T-cell (primary cell): Measurements from ENCODE around the gene TMC2. TPM values are rescaled to one million over a fixed set of nuclear protein-coding genes. Genes with fewer than 3 reads are reported as not detected.

Experiments
- ATAC-seq, 4 experiments: fragments of 200-7000 bp in 3 of 4; fragments of 150-1000 bp in 1 of 4; cut with Tn5 transposase; replicated peaks in 1 of 4; 1 replicate in 3 of 4; 2 replicates in 1 of 4; pipeline ENCODE4 v1.10.0; 2021; ENCODE audit warnings: moderate library complexity in 3 of 4, mild to moderate bottlenecking in 2 of 4, moderate number of reproducible peaks in 1 of 4
- CTCF ChIA-PET, 2 donors: fragments of 300-600 bp; sonication (Branson Sonifier 250); formaldehyde crosslinking; loops; one replicate each; lab custom pipeline; 2022; ENCODE audit warnings: antibody characterized with exemption in 2 of 2; lab: Charles Lee
- POLR2A ChIA-PET, 2 donors: fragments of 300-600 bp; sonication (Branson Sonifier 250); formaldehyde crosslinking; loops; one replicate each; lab custom pipeline; 2022; ENCODE audit warnings: antibody characterized with exemption in 2 of 2; lab: Charles Lee
- DNase-seq, 35 experiments: peaks; one replicate each; pipeline versions ENCODE4 v3.0.0 to v3.0.0-alpha.2; 2013 to 2023
- H3K27ac ChIP-seq: one replicate; pipeline ENCODE4 v1.5.1; 2013; ENCODE audit warnings: low read length
- H3K27me3 ChIP-seq, 2 experiments: replicated peaks in 1 of 2; 1 replicate in 1 of 2; 2 replicates in 1 of 2; pipeline versions ENCODE4 v1.6.1 to v1.7.0; 2013; ENCODE audit warnings: low read length in 1 of 2, mixed read lengths in 1 of 2; ENCODE audit not compliant: control insufficient read depth in 2 of 2, insufficient read depth in 2 of 2; ENCODE audit errors: extremely low read depth in 1 of 2
- H3K36me3 ChIP-seq, 2 donors: 1 replicate in 1 of 2; 2 replicates in 1 of 2; pipeline versions ENCODE4 v1.6.1 to v1.7.0; 2013; ENCODE audit warnings: low read length in 1 of 2; ENCODE audit not compliant: control insufficient read depth in 2 of 2, insufficient read depth in 1 of 2; ENCODE audit errors: extremely low read depth in 1 of 2
- H3K4me1 ChIP-seq, 2 experiments: 1 replicate in 1 of 2; 2 replicates in 1 of 2; pipeline versions ENCODE4 v1.6.1 to v1.7.0; 2013; ENCODE audit warnings: low read length in 2 of 2, mixed read lengths in 1 of 2; ENCODE audit not compliant: insufficient read depth in 2 of 2, control insufficient read depth in 1 of 2; ENCODE audit errors: extremely low read depth in 1 of 2
- H3K4me3 ChIP-seq, 2 donors: 1 replicate in 1 of 2; 2 replicates in 1 of 2; pipeline versions ENCODE4 v1.5.1 to v1.7.0; 2013; ENCODE audit warnings: mild to moderate bottlenecking in 2 of 2, low read length in 1 of 2, moderate library complexity in 1 of 2; ENCODE audit not compliant: control insufficient read depth in 1 of 2; ENCODE audit errors: extremely low read depth in 1 of 2
- H3K9me3 ChIP-seq: 2 replicates; pipeline ENCODE4 v1.7.0; 2013
- H3K27ac Mint-ChIP-seq, 2 donors: one replicate each; pipeline ENCODE4 v1.8.0; 2020 to 2021; ENCODE audit warnings: mild to moderate bottlenecking in 2 of 2, mixed read lengths in 2 of 2
- H3K27me3 Mint-ChIP-seq, 2 donors: one replicate each; pipeline ENCODE4 v1.8.0; 2021 to 2022; ENCODE audit warnings: mixed read lengths in 2 of 2
- H3K36me3 Mint-ChIP-seq: one replicate; pipeline ENCODE4 v1.8.0; 2021; ENCODE audit warnings: mixed read lengths
- H3K4me1 Mint-ChIP-seq, 3 donors: one replicate each; pipeline ENCODE4 v1.8.0; 2020 to 2022; ENCODE audit warnings: mixed read lengths in 3 of 3, mild to moderate bottlenecking in 1 of 3
- H3K4me3 Mint-ChIP-seq, 3 donors: one replicate each; pipeline ENCODE4 v1.8.0; 2020 to 2022; ENCODE audit warnings: mild to moderate bottlenecking in 3 of 3, mixed read lengths in 3 of 3, moderate library complexity in 3 of 3
- H3K9me3 Mint-ChIP-seq, 3 donors: one replicate each; pipeline ENCODE4 v1.8.0; 2020 to 2022; ENCODE audit warnings: mixed read lengths in 3 of 3
- WGBS: methylation state at CpG from one replicate; pipeline ENCODE4 v1.1.5; 2013; ENCODE audit warnings: missing lambda C conversion rate; ENCODE audit not compliant: insufficient coverage; 5-methylcytosine and 5-hydroxymethylcytosine counted together
- total RNA-seq, 35 experiments: library from RNA in 6 of 35; stranded (reverse) in 6 of 35; fragments of 120-200 nt in 1 of 35; gene quantifications; one replicate each; pipeline versions ENCODE4 v1.2.1 to v1.2.4 and lab custom pipeline; 2013 to 2026

Gene TMC2
- total RNA-seq, 5 donors from 2014 or later (not counting 1 experiment from before 2014, with no cell fraction given) = not detected

DNA sequence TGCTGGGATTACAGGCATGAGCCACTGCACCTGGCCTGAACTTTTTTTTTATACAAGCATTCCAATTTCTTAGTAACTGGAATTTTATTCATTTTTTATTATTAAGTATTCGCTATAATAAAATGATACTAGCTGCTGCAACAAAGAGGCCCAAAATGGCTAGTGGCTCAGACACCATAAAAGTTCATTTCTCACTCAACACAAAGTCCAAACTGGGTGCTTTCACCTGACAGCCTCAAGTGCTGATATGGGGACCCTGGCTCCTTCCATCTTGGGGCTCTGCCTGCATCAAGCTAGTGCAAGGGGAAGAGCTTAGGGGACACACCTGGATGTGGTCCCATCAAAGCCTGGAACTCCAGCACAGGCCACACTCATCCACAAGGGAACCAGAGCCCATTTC is 103.9 kb downstream of the TMC2 start:
- H3K36me3 ChIP-seq = peaks cover 0 to 2% of the 10 kb centered on the region in 2 donors
- H3K4me1 ChIP-seq = peaks cover 0 to 10% of the 10 kb centered on the region in 2 experiments
- H3K27me3 ChIP-seq = no peaks in the 10 kb centered on the region
- Mint-ChIP-seq H3K36me3 (peaks cover 4% of the 10 kb centered on the region), H3K27me3 (no peaks in the 10 kb centered on the region), H3K4me3 (no peak overlapping the region), H3K27ac (no peak overlapping the region), H3K9me3 (no peaks in the 10 kb centered on the region), H3K4me1 (peaks cover 0 to 8% (median 6%) of the 10 kb centered on the region in 3 donors)
- ATAC-seq (no peak), DNase-seq (no peak)
- CTCF ChIA-PET = no interaction called here
- no peaks in the 10 kb centered on the region for H3K9me3 ChIP-seq
- no peak overlapping the region for H3K27ac ChIP-seq
- POLR2A ChIA-PET = no interaction called here
- H3K4me3 ChIP-seq = no peak overlapping the region
- no CpG with 5 or more reads among the region's 1 CpG for WGBS

GRCh38 chr20:2640899-2641298 is 104.5 kb downstream of the TMC2 start:
- peaks cover 0 to 10% of the 10 kb centered on the region in 2 experiments for H3K4me1 ChIP-seq
- CTCF ChIA-PET = no interaction called here
- peaks cover 4% of the 10 kb centered on the region for H3K36me3 Mint-ChIP-seq

DNA sequence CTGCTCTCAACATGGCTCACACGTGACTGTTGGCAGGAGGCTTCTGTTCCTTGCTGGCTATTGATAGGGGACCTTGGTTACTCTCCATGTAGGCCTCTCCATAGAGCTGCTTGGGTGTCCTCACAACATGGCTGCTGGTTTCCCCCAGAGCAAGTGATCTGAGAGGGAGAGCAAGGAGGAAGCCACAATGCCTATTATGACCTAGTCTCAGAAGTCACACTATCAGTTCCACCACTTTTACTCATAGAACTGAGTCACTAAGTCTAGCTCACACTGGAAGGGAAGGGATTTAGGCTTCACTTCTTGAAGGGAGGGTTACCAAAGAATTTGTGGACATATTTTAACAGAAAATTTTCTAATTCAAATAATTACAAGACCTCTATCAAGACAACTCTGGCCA is 107.3 kb downstream of the TMC2 start:
- Histone ChIP-seq H3K4me3 (no peak overlapping the region), H3K36me3 (peaks cover 0 to 2% of the 10 kb centered on the region in 2 donors), H3K9me3 (no peaks in the 10 kb centered on the region), H3K4me1 (no peaks in the 10 kb centered on the region), H3K27ac (no peak overlapping the region), H3K27me3 (no peaks in the 10 kb centered on the region)
- Mint-ChIP-seq H3K36me3 (peaks cover 4% of the 10 kb centered on the region), H3K27ac (no peak overlapping the region), H3K4me1 (peaks cover 0 to 5% (median 3%) of the 10 kb centered on the region in 3 donors), H3K9me3 (no peaks in the 10 kb centered on the region), H3K4me3 (no peak overlapping the region), H3K27me3 (no peaks in the 10 kb centered on the region)
- DNase-seq (no peak), ATAC-seq (no peak)
- WGBS = 100% methylated on average over 1 of the region's 1 CpG
- CTCF ChIA-PET = no interaction called here
- POLR2A ChIA-PET = no interaction called here

More at GRCh38 chr20:2640899-2641298, 104.5 kb downstream of the TMC2 start:
- peaks cover 0 to 2% of the 10 kb centered on the region in 2 donors for H3K36me3 ChIP-seq
- no peak overlapping the region for H3K4me3 ChIP-seq
- DNase-seq (no peak), ATAC-seq (no peak)
- no peaks in the 10 kb centered on the region for H3K27me3 ChIP-seq
- Mint-ChIP-seq H3K4me3 (no peak overlapping the region), H3K27ac (no peak overlapping the region), H3K9me3 (no peaks in the 10 kb centered on the region), H3K4me1 (peaks cover 0 to 8% (median 6%) of the 10 kb centered on the region in 3 donors), H3K27me3 (no peaks in the 10 kb centered on the region)
- no peak overlapping the region for H3K27ac ChIP-seq
- WGBS = 90% methylated on average over 9 of the region's 9 CpGs
- no peaks in the 10 kb centered on the region for H3K9me3 ChIP-seq
- POLR2A ChIA-PET = no interaction called here

DNA sequence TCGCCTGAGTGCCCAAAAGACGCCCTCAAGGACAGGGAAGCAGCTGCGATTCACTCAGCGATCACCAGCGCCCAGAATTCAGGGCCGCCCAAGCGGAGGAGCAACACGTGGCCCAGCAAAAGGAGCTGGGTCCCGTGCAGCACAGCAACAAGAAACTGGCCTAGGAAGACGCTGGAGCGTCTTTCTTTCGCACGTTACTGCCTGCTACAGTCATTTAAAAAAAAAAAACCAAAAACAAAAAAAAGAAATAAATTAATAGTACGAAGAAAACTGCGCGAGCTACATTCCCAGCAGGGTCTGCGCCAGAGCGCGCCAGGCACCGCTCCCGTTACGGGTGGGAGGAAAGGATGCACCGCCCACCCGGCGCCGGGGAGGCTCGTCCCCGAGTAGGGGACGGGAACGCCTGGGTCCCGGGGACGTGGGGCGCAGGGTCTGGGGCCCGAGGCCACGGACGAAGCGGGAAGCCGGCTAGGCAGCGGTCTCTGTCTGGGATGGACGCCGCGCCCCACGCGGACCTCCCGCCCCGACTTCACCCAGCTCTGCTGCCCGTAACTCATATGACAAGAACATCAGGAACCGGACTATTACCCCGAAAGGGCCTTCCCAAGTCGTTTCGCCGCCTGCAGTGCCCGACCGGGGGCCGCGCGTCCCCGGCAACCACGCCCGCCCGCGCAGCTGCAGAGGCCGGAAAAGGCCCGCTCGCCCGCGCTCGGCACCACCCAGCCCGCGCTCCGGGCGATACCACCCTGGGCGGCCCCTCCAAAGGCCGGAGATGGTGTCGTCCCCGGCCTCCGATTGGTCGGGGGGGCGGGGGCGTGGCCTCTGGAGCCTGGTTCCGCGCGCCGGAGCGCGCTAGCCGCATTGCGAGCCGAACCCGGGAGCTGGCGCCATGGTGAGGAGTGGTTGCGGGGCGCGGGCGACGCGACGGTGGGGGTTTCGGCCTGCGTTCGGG is 115.7 kb downstream of the TMC2 start, which contains the start of gene NOP56:
Gene NOP56, plus strand, starts transcription at position 861 of the 952 bp plus-strand sequence. Its CDS starts 29 bp downstream, at position 890.
- Histone ChIP-seq H3K4me3 (peak within 1 kb of the TSS; percentile 80 to 82), H3K9me3 (no peaks in the 10 kb centered on the region), H3K4me1 (peaks cover 17 to 31% of the 10 kb centered on the region in 2 experiments), H3K27me3 (no peaks in the 10 kb centered on the region), H3K27ac (peak within 1 kb of the TSS; percentile 32), H3K36me3 (peaks cover 17 to 31% of the 10 kb centered on the region in 2 donors)
- DNase-seq (peak; percentile 78 to 97 (median 91)), ATAC-seq (peak; percentile 86 to 94 (median 90))
- H3K4me1 Mint-ChIP-seq = peaks cover 38 to 51% (median 44%) of the 10 kb centered on the region in 3 donors
- ChIA-PET CTCF (interaction anchor here (0.5 to 2.9 kb wide), 9 partner anchors 12 to 667 kb away, joined by 3 to 12 read pairs (median 5); partner anchors contain the start of gene IDH3B (in 1 of the 2)), POLR2A (interaction anchor here in 1 of 2 donors (0.6 to 3.1 kb wide), 7 partner anchors 11 to 757 kb away, joined by 3 to 20 read pairs (median 4); partner anchors contain the start of genes IDH3B and SNRPB)
- H3K4me3 Mint-ChIP-seq = peak within 1 kb of the TSS; percentile 85 to 90 (median 86)
- H3K36me3 Mint-ChIP-seq = peaks cover 27% of the 10 kb centered on the region
- no peaks in the 10 kb centered on the region for H3K27me3 Mint-ChIP-seq
- H3K9me3 Mint-ChIP-seq = no peaks in the 10 kb centered on the region
- peak within 1 kb of the TSS; percentile 88 to 90 for H3K27ac Mint-ChIP-seq
- WGBS = under 1% methylated on average over 93 of the region's 101 CpGs

DNA sequence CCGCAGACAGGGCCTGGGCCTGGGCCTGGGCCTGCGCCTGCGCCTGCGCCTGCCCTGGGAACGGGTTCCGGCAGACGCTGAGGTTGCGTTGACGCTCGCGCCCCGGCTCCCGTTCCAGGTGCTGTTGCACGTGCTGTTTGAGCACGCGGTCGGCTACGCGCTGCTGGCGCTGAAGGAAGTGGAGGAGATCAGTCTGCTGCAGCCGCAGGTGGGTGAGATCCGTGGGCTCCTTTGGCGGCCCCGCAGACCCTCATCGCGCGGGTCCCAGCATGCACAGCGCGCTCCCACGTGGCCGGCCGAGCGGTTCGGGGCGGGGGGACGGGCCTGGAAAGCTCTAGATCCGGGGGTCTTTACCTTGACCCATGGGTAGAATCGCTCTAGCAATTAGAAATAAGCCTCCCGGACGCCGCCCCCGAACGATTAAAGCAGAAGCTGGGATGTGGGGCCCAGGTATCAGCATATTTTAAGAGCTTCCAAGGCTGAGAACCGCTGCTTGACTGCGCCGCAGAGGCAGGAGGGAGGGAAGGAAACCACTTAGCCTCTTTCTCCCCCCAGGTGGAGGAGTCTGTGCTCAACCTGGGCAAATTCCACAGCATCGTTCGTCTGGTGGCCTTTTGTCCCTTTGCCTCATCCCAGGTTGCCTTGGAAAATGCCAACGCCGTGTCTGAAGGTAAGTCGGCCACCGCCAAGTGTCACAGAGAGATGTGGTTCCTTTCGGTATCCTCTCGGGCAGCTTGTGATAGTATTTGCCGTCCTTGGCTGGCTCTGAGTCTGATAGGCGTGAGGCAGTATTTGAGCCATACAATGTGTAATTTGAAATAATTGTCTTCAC is 116.6 kb downstream of the TMC2 start:
- Mint-ChIP-seq H3K4me3 (peak overlapping the region; percentile 84 to 90 (median 86)), H3K27ac (peak overlapping the region; percentile 79 to 84), H3K4me1 (peaks cover 38 to 49% (median 44%) of the 10 kb centered on the region in 3 donors), H3K9me3 (no peaks in the 10 kb centered on the region), H3K27me3 (no peaks in the 10 kb centered on the region), H3K36me3 (peaks cover 36% of the 10 kb centered on the region)
- Histone ChIP-seq H3K27ac (peak overlapping the region; percentile 16), H3K4me3 (peak overlapping the region; percentile 75 to 82), H3K27me3 (no peaks in the 10 kb centered on the region), H3K36me3 (peaks cover 24 to 40% of the 10 kb centered on the region in 2 donors), H3K4me1 (peaks cover 17 to 31% of the 10 kb centered on the region in 2 experiments), H3K9me3 (no peaks in the 10 kb centered on the region)
- ChIA-PET CTCF (interaction anchor here (2.0 to 2.9 kb wide), 2 partner anchors 11 to 21 kb away, joined by 5 to 12 read pairs; partner anchors contain the start of gene IDH3B (in 1 of the 2)), POLR2A (interaction anchor here (0.6 to 3.1 kb wide), 7 partner anchors 11 to 756 kb away, joined by 3 to 20 read pairs (median 4); partner anchors contain the start of gene IDH3B (in 1 of the 2))
- WGBS = under 1% methylated on average over 46 of the region's 56 CpGs
- ATAC-seq = peak; percentile 55 to 68 (median 58)
- DNase-seq = peak in 16 of 35 experiments; percentile 42 to 80 (median 72)
